Activated B cell treated with CpG ODN at 0.5 μM for 24 hours (primary cell): ENCODE data around the gene ZNRF4. TPM values are rescaled to one million over a fixed set of nuclear protein-coding genes. Genes with fewer than 3 reads are reported as not detected.

Experiments
- ATAC-seq: fragments of 200-7000 bp; cut with Tn5 transposase; one replicate; pipeline ENCODE4 v1.10.0; 2021; ENCODE audit warnings: low read depth, mild to moderate bottlenecking, moderate library complexity
- CTCF ChIA-PET: fragments of 350-600 bp; sonication (Branson Sonifier 250); formaldehyde crosslinking; loops from one replicate; lab custom pipeline; 2021; ENCODE audit warnings: antibody characterized with exemption; lab: Charles Lee
- POLR2A ChIA-PET: fragments of 350-600 bp; sonication (Branson Sonifier 250); formaldehyde crosslinking; loops from one replicate; lab custom pipeline; 2021; ENCODE audit warnings: antibody characterized with exemption; lab: Charles Lee
- DNase-seq: peaks from one replicate; pipeline ENCODE4 v3.0.0; 2022
- H3K27ac Mint-ChIP-seq: one replicate; pipeline ENCODE4 v1.8.0; 2020; ENCODE audit warnings: mixed read lengths
- H3K27me3 Mint-ChIP-seq: one replicate; pipeline ENCODE4 v1.8.0; 2021; ENCODE audit warnings: mixed read lengths
- H3K36me3 Mint-ChIP-seq: one replicate; pipeline ENCODE4 v1.8.0; 2021; ENCODE audit warnings: low read depth, mixed read lengths
- H3K4me1 Mint-ChIP-seq: one replicate; pipeline ENCODE4 v1.8.0; 2021; ENCODE audit warnings: mixed read lengths
- H3K4me3 Mint-ChIP-seq: one replicate; pipeline ENCODE4 v1.8.0; 2020; ENCODE audit warnings: mild to moderate bottlenecking, mixed read lengths
- H3K9me3 Mint-ChIP-seq: one replicate; pipeline ENCODE4 v1.8.0; 2020; ENCODE audit warnings: mixed read lengths
- intact Hi-C: fragments of 100-400 bp; cut with micrococcal nuclease; formaldehyde crosslinking; loops from one replicate; pipeline ENCODE4 v1.15.1; 2024
- total RNA-seq: library from RNA; stranded (reverse); gene quantifications from 2 replicates; pipeline ENCODE4 v1.2.3, GENCODE V29; 2022
- TF ChIP-seq, protein P1 (sequence below): fragments of 200-600 bp; IDR thresholded peaks from one replicate; pipeline ENCODE4 v1.8.0; 2022; ENCODE audit warnings: antibody characterized with exemption, mild to moderate bottlenecking

ZNRF4 gene
- total RNA-seq, 1 donor from 2014 or later = not detected

- Mint-ChIP-seq H3K27me3 (peaks cover 8% of the 10 kb centered on the region), H3K4me1 (no peaks in the 10 kb centered on the region), H3K4me3 (no peak overlapping the region), H3K9me3 (peaks cover 10% of the 10 kb centered on the region), H3K27ac (no peak overlapping the region), H3K36me3 (no peaks in the 10 kb centered on the region)
- CTCF ChIA-PET = no interaction called here
- DNase-seq (no peak), ATAC-seq (no peak)
- intact Hi-C loops = no loop called here
- POLR2A ChIA-PET = no interaction called here
- TF ChIP-seq, protein P1, sequence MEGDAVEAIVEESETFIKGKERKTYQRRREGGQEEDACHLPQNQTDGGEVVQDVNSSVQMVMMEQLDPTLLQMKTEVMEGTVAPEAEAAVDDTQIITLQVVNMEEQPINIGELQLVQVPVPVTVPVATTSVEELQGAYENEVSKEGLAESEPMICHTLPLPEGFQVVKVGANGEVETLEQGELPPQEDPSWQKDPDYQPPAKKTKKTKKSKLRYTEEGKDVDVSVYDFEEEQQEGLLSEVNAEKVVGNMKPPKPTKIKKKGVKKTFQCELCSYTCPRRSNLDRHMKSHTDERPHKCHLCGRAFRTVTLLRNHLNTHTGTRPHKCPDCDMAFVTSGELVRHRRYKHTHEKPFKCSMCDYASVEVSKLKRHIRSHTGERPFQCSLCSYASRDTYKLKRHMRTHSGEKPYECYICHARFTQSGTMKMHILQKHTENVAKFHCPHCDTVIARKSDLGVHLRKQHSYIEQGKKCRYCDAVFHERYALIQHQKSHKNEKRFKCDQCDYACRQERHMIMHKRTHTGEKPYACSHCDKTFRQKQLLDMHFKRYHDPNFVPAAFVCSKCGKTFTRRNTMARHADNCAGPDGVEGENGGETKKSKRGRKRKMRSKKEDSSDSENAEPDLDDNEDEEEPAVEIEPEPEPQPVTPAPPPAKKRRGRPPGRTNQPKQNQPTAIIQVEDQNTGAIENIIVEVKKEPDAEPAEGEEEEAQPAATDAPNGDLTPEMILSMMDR = no peak
These were observed 5.5 kb downstream of the ZNRF4 start for GRCh38 chr19:5460748-5461147.

DNA sequence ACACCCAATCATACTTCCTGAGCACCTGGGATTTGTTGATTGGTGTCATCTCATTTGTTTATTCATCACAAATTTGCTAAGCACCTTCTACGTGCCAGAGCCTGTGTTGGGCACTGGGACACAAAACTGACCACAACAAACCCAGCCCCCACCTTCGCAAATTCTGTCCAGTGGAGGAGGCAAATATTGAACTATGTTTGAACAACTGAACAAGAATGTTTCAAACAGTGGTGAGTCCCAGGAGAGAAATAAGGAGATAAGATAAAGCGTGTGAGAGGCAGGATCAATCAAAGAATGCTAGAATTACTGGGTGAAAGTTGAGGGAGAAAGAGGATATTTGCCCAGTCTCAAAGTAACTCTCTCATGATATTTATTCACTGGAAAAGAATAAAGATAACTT lies 8.7 kb downstream of the ZNRF4 start:
- H3K4me1 Mint-ChIP-seq = no peaks in the 10 kb centered on the region
- DNase-seq = no peak
- no peak overlapping the region for H3K4me3 Mint-ChIP-seq
- CTCF ChIA-PET = no interaction called here
- no peak for ATAC-seq
- intact Hi-C loops = no loop called here
- H3K27ac Mint-ChIP-seq = no peak overlapping the region
- TF ChIP-seq, protein P1 = no peak
- no peaks in the 10 kb centered on the region for H3K36me3 Mint-ChIP-seq
- peaks cover 13% of the 10 kb centered on the region for H3K27me3 Mint-ChIP-seq
- POLR2A ChIA-PET = no interaction called here
- peaks cover 10% of the 10 kb centered on the region for H3K9me3 Mint-ChIP-seq

- Mint-ChIP-seq H3K9me3 (peaks cover 5% of the 10 kb centered on the region), H3K4me1 (no peaks in the 10 kb centered on the region), H3K4me3 (no peak overlapping the region), H3K27me3 (peaks cover 13% of the 10 kb centered on the region), H3K27ac (no peak overlapping the region), H3K36me3 (no peaks in the 10 kb centered on the region)
- DNase-seq = no peak
- intact Hi-C loops = no loop called here
- ATAC-seq = no peak
- CTCF ChIA-PET = no interaction called here
- POLR2A ChIA-PET = no interaction called here
- TF ChIP-seq, protein P1 = no peak
These were observed 10.9 kb downstream of the ZNRF4 start for GRCh38 chr19:5466072-5466471.

DNA sequence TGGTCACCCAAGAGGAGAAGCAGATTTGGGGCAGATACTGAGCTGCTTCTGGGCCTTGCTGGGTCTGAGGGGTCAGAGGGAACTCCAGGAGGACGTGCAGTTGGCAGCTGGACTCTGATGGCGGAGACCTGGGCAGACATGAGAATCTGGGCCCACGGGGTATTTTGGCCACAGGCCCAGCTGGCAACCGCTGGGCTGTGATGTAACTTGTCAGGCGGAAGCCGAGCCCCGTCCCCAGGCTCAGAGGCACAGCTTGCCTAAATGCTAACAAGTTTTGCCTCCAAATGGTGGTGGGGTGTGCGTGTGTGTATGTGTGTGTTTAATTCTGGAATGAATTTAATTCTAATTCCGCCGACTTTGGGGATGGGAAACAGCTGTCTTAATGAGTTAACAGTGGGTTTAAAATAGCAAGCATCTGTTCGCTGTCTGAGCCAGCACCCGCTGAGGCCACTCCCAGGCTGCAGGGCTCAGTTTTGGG lies 11.6 kb downstream of the ZNRF4 start:
- Mint-ChIP-seq H3K4me3 (no peak overlapping the region), H3K36me3 (no peaks in the 10 kb centered on the region), H3K4me1 (no peaks in the 10 kb centered on the region), H3K27me3 (peaks cover 13% of the 10 kb centered on the region), H3K9me3 (peaks cover 5% of the 10 kb centered on the region), H3K27ac (no peak overlapping the region)
- TF ChIP-seq, protein P1 = no peak
- ATAC-seq = no peak
- POLR2A ChIA-PET = no interaction called here
- intact Hi-C loops = no loop called here
- no peak for DNase-seq
- CTCF ChIA-PET = no interaction called here

GRCh38 chr19:5470264-5470671 lies 15.1 kb downstream of the ZNRF4 start:
- Mint-ChIP-seq H3K36me3 (no peaks in the 10 kb centered on the region), H3K9me3 (no peaks in the 10 kb centered on the region), H3K4me3 (no peak overlapping the region), H3K27ac (no peak overlapping the region), H3K27me3 (peaks cover 8% of the 10 kb centered on the region), H3K4me1 (no peaks in the 10 kb centered on the region)
- DNase-seq = no peak
- no peak for ATAC-seq
- intact Hi-C loops = no loop called here
- ChIA-PET CTCF (no interaction called here), POLR2A (no interaction called here)
- TF ChIP-seq, protein P1 = no peak
